ENCODE measurements around the gene PTGDS.

PTGDS gene

DNA sequence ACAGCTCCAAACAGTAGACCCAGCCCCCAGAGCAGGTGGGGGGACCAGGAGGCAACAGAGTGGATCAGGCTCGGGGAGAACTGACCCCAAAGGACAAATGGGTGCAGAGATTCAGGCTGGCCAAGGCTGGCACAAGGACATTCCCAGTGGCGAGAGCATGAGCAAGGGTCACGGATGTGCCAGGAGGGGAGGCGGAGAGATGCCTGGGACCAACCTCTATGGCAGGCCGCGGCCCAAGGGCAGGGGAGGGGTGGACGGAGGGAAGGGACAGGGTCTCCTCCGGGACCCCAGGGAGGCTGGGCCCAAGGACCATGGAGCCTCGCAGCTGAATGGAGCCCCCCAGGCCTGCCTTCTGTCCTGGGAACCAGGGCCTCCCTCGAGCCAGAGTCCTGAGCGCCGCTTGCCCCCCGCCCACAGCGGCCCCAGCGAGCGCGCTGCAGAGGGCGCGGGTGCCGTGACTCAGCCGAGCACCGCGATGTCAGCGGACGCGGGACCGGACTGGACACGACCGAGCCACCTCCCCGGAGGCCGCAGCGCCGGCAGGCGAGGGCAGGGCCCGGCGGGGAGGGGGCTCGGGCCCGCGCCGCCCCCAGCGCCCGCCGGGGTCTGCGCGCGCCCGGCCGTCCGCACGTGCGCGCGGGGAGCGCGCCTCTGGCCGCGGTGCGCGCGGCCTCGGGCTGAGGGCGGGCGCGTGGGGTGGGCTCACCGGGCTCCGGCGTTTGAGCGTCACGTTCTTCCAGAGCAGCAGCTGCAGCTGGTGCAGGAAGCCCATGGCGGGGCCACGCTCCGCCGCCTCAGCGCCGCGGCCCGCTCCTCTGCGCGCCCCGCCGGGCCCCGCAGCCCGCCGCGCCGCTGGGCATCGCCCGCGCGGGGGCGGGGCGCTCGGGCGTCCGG lies 50.3 kb downstream of the PTGDS start, which contains the start of gene ABCA2:
Gene ABCA2 (minus strand): TSS at position 869 of the 894 bp plus-strand sequence. CDS start 97 bp downstream, at position 772.
- no peak for DNase-seq (ENCODE audit: low read depth in 2 of 2)
- peak within 1 kb of the TSS; percentile 49 to 53 for H3K4me3 ChIP-seq (replicated peaks in 1 of 2; ENCODE audit: low read depth in 2 of 2, low read length in 2 of 2)
- TF ChIP-seq, protein P1, sequence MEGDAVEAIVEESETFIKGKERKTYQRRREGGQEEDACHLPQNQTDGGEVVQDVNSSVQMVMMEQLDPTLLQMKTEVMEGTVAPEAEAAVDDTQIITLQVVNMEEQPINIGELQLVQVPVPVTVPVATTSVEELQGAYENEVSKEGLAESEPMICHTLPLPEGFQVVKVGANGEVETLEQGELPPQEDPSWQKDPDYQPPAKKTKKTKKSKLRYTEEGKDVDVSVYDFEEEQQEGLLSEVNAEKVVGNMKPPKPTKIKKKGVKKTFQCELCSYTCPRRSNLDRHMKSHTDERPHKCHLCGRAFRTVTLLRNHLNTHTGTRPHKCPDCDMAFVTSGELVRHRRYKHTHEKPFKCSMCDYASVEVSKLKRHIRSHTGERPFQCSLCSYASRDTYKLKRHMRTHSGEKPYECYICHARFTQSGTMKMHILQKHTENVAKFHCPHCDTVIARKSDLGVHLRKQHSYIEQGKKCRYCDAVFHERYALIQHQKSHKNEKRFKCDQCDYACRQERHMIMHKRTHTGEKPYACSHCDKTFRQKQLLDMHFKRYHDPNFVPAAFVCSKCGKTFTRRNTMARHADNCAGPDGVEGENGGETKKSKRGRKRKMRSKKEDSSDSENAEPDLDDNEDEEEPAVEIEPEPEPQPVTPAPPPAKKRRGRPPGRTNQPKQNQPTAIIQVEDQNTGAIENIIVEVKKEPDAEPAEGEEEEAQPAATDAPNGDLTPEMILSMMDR (IDR thresholded peaks at IDR 0.05; ENCODE audit: low read depth, low read length) = no peak

DNA sequence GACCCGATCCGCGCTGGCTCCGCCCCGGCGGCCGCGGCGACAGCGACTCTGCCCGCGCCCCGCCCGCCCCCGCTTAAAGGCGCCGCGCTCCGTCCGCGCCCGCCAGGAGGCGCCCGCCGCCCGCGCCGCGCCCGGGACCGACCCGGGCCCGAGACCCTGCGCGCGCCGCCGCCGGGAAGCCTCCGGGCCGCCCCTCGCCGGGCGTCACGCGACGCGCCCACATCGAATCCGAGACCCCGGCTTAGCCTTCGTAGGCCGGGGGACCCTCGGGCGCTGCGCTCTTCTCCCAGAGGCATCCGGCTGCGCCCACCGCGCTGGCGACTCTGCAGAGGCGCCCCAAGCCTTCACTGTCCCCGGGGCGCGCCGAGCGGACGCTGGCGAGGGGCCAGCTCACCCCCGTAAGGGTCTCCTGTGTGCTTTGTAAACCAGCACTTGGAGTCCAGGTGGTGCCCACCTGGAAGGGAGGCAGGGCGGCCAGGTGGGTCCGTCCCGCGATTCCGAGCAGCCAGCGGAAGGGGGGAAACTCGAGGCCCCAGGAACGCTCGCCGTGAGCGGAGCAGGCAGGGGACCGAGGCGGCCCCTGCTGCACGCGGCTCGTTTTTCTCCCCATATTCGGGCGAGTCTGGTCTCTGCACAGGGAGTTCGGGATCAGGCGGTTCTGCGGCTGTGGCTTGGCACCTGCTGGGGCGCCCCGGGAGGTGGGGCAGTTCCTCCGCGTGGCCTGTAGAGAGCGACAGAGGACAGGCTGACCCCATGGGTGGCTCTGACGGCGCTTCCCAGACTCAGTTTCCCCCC lies 51.2 kb downstream of the PTGDS start:
- TF ChIP-seq, protein P1 (IDR thresholded peaks at IDR 0.05; ENCODE audit: low read depth, low read length) = peak; percentile 56
- DNase-seq (ENCODE audit: low read depth in 2 of 2) = peak; percentile 26 to 35

DNA sequence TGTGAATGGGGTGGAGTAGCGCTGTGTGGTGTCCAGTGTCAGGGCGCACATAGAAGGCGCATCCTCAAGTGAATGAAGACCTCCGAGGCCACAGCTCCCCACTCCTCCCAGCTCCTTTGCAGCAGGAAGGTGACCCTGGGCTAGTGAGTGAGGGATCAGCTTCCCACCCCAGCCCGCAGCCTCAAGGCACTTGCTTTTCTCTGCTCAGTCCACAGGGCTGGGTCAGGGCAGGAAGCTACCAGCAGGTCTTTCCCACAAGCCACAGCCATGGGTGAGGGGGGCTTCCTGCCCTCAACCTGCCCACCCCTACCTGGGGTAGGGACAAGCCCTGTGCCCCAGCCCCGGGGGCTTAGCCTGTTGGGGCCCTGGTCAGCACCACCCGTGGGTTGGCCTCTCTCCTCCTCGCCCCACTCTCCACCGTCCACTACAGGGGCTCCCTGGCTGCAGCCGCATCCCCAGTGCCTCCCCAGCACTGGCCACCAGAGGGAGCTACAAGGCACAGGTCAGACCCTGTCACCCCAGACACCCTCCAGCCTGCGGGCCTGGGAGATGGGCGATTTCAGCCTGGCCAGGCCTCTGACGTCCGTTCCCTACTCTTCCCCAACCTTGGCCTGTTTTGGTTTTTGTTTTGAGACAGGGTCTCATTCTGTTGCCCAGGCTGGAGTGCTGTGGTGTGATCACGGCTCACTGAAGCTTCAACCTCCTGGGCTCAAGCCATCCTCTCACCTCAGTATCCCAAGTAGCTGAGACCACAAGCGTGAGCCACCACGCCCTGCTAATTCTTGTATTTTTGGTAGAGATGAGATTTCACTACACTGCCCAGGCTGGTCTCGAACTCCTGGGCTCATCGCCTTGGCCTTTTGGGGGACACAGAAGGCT lies 52.0 kb downstream of the PTGDS start:
- TF ChIP-seq, protein P1 (IDR thresholded peaks at IDR 0.05; ENCODE audit: low read depth, low read length) = peak; percentile 96
- DNase-seq (ENCODE audit: low read depth in 2 of 2) = peak; percentile 63 to 66
- H3K4me3 ChIP-seq (replicated peaks in 1 of 2; ENCODE audit: low read depth in 2 of 2, low read length in 2 of 2) = no peak overlapping the region

More for the DNA sequence above, 51.2 kb downstream of the PTGDS start:
- H3K4me3 ChIP-seq (replicated peaks in 1 of 2; ENCODE audit: low read depth in 2 of 2, low read length in 2 of 2) = peak overlapping the region; percentile 49 to 53

DNA sequence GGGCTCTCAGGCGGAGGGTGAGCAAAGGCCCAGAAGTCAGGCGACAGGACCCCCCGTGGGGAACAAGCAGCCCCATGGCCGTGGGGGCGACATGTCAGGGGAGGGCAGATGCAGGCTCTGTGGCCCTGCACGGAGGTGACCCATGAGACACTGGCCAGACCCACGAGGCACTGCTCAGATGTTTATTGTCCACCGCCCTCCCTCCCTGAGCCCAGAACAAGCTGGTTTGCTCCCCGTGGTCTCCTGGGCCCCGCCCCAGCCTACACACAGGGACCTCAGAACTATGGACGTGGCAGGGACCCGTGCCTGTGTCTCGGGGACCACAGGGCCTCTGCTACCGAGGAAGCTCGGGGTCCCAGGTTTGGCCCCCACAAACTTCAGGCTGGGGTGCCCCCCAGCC lies 52.7 kb downstream of the PTGDS start:
- H3K4me3 ChIP-seq (replicated peaks in 1 of 2; ENCODE audit: low read depth in 2 of 2, low read length in 2 of 2) = no peak overlapping the region
- TF ChIP-seq, protein P1 (IDR thresholded peaks at IDR 0.05; ENCODE audit: low read depth, low read length) = no peak
- DNase-seq (ENCODE audit: low read depth in 2 of 2) = no peak

DNA sequence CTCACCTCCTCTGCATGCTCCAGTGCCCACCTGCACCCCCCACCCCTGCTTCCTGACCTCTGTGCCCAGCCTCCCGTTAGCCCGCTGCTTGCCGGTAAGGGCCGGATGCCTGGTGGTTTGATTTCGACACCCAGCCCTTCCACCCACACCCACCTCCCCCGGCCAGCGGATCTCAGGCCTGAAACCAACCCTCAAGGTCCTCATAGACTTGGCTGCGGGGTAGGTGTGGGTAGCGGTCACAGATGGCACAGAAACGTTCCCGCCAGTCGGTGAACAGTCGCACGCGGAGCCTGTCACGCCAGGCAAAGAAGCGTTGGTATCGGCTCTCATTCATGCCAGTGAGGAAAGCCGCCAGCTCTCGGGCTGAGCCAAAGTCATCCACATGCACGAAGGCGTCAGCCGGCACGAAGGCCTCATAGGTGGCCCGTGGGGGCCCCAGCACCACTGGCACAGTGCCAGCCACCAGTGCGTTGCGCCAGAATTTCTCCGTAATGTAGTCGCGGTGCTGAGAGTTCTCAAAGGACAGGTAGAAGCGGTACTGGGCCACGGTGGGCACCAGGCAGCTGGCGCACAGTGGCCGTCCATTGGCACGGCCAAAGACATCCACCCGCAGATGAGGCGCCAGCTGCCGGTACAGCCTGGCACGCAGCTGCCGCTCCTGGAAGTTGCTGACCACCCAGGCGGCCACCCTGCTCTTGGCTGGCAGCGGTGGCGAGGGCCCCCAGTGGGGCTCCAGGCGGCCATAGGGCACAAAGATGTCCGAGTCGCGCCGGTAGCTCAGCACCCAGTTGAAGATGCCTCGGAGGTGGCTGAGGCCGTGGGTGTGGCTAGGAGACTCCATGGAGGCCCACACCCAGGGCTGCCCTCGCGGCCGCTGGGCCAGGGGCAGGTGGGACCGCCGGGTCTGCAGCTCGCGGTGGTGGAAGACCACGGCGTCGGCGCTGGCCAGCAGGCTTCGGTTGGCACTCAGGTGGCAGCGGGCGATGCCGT lies 53.5 kb downstream of the PTGDS start:
- TF ChIP-seq, protein P1 (IDR thresholded peaks at IDR 0.05; ENCODE audit: low read depth, low read length) = no peak
- DNase-seq (ENCODE audit: low read depth in 2 of 2) = no peak
- H3K4me3 ChIP-seq (replicated peaks in 1 of 2; ENCODE audit: low read depth in 2 of 2, low read length in 2 of 2) = no peak overlapping the region
